MCF 10A (cell line): Measurements from ENCODE around the gene SSTR5. TPM values are rescaled to one million over a fixed set of nuclear protein-coding genes. Genes with fewer than 3 reads are reported as not detected.

Experiments
- BruUV-seq: library from RNA; stranded (reverse); fragments of 400-500 nt; replicated peaks from 2 replicates; lab custom pipeline; 2021; lab: Mats Ljungman, UMichigan
- CTCF ChIA-PET: fragments of 300-600 bp; sonication (Branson Sonifier 250); formaldehyde crosslinking; extraction: SDS; loops from one replicate; lab custom pipeline; 2021; ENCODE audit warnings: antibody characterized with exemption, inconsistent platforms; lab: Yijun Ruan, JAX
- POLR2A ChIA-PET: fragments of 300-600, 350-650 bp; sonication (Branson Sonifier 250); formaldehyde crosslinking; extraction: SDS; loops from one replicate; lab custom pipeline; 2020; ENCODE audit warnings: antibody characterized with exemption, inconsistent platforms; lab: Yijun Ruan, JAX
- DNase-seq: peaks from one replicate; pipeline ENCODE4 v3.0.0-alpha.2; 2018; ENCODE audit not compliant: unreplicated experiment
- H3K27ac Mint-ChIP-seq: one replicate; pipeline ENCODE4 v1.8.0; 2022; ENCODE audit warnings: mild to moderate bottlenecking, low read depth, mixed read lengths; ENCODE audit not compliant: unreplicated experiment
- H3K27me3 Mint-ChIP-seq: one replicate; pipeline ENCODE4 v1.8.0; 2022; ENCODE audit warnings: mixed read lengths; ENCODE audit not compliant: insufficient read depth, unreplicated experiment
- H3K36me3 Mint-ChIP-seq: one replicate; pipeline ENCODE4 v1.8.0; 2022; ENCODE audit warnings: mild to moderate bottlenecking, moderate library complexity, mixed read lengths; ENCODE audit not compliant: insufficient read depth, unreplicated experiment
- H3K4me1 Mint-ChIP-seq: one replicate; pipeline ENCODE4 v1.8.0; 2022; ENCODE audit warnings: mixed read lengths; ENCODE audit not compliant: insufficient read depth, unreplicated experiment
- H3K4me3 Mint-ChIP-seq: one replicate; pipeline ENCODE4 v1.8.0; 2022; ENCODE audit warnings: mild to moderate bottlenecking, moderate library complexity, mixed read lengths; ENCODE audit not compliant: unreplicated experiment
- H3K9me3 Mint-ChIP-seq: one replicate; pipeline ENCODE4 v1.8.0; 2022; ENCODE audit warnings: mixed read lengths; ENCODE audit not compliant: unreplicated experiment
- intact Hi-C: fragments of 100-400 bp; cut with micrococcal nuclease; formaldehyde crosslinking; loops from 2 replicates; pipeline ENCODE4 v1.14.1; 2022
- total RNA-seq: library from RNA; stranded (reverse); gene quantifications from 2 replicates; pipeline ENCODE4 v1.2.3, GENCODE V29; 2022
- TF ChIP-seq, protein P1 (sequence below): fragments of 200-600 bp; IDR thresholded peaks from one replicate; pipeline ENCODE4 v1.8.0; 2022; ENCODE audit warnings: antibody characterized with exemption, mild to moderate bottlenecking; ENCODE audit not compliant: unreplicated experiment

Gene SSTR5
- total RNA-seq, 1 experiment from 2014 or later, result not detected

DNA sequence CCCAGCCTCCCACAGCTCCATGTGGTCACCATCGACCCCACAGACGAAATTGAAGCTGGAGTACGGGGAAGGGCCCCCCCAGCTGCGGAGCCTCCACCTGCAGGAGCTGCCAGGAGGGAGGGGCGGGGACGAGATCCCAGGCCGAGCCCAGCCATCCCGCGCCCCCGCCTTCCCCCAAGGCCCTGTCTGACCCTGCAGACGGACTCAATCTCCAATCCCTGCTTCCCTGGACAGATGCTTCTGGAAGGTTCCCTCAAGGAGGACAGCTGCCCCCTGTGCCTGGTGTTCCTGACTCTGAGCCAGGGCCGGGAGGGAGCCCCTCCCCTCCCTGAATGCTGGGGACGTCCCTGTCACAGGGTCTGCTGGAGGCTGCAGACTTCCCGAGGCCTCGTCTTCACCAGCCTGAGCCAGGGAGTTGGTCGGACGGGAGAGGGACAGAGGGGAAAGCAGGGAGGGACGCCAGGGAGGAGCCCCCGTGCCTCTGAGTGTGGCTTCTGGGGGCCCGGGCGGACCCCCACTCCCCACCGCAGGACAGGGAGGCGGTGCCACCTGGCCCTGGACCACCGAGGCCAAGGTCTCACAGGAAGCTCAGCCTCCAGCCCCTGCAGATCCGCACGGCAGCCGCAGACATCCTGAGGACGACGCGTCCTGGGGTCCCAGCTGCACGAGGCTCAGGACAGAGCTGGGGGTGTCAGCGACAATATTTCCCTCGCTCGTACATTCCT lies 44.8 kb downstream of the SSTR5 start:
- Mint-ChIP-seq H3K9me3 (no peaks in the 10 kb centered on the region), H3K4me1 (no peaks in the 10 kb centered on the region), H3K36me3 (no peaks in the 10 kb centered on the region), H3K27me3 (no peaks in the 10 kb centered on the region), H3K27ac (no peak overlapping the region), H3K4me3 (no peak overlapping the region)
- ChIA-PET POLR2A (no interaction called here), CTCF (no interaction called here)
- no peak for DNase-seq
- BruUV-seq, result no TSS peak
- TF ChIP-seq, protein P1, sequence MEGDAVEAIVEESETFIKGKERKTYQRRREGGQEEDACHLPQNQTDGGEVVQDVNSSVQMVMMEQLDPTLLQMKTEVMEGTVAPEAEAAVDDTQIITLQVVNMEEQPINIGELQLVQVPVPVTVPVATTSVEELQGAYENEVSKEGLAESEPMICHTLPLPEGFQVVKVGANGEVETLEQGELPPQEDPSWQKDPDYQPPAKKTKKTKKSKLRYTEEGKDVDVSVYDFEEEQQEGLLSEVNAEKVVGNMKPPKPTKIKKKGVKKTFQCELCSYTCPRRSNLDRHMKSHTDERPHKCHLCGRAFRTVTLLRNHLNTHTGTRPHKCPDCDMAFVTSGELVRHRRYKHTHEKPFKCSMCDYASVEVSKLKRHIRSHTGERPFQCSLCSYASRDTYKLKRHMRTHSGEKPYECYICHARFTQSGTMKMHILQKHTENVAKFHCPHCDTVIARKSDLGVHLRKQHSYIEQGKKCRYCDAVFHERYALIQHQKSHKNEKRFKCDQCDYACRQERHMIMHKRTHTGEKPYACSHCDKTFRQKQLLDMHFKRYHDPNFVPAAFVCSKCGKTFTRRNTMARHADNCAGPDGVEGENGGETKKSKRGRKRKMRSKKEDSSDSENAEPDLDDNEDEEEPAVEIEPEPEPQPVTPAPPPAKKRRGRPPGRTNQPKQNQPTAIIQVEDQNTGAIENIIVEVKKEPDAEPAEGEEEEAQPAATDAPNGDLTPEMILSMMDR, result no peak
- intact Hi-C loops, result no loop called here

DNA sequence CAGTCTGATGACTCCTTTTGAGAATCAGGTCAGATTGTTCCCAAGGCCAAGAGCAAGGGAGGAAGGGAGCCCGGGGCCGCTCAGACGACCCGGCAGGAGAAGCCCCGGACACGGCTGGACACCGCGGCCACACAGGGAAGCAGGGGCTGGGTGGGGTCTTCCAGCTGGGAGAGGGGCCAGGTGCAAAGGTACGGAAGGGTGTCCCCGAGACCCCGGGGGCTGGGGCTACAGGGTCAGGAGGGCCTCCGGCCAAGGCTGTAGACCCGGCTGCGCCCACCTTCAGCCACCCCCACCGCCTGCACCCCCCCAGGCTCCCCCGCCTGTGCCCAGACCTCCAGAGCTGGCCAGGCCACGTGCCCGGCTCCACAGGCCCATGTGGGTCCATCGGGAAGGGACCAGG lies 45.4 kb downstream of the SSTR5 start:
- intact Hi-C loops, result no loop called here
- TF ChIP-seq, protein P1, result no peak
- H3K4me1 Mint-ChIP-seq, result no peaks in the 10 kb centered on the region
- no peaks in the 10 kb centered on the region for H3K27me3 Mint-ChIP-seq
- no TSS peak for BruUV-seq
- ChIA-PET POLR2A (no interaction called here), CTCF (no interaction called here)
- H3K4me3 Mint-ChIP-seq, result no peak overlapping the region
- H3K27ac Mint-ChIP-seq, result no peak overlapping the region
- no peaks in the 10 kb centered on the region for H3K9me3 Mint-ChIP-seq
- no peak for DNase-seq
- no peaks in the 10 kb centered on the region for H3K36me3 Mint-ChIP-seq

DNA sequence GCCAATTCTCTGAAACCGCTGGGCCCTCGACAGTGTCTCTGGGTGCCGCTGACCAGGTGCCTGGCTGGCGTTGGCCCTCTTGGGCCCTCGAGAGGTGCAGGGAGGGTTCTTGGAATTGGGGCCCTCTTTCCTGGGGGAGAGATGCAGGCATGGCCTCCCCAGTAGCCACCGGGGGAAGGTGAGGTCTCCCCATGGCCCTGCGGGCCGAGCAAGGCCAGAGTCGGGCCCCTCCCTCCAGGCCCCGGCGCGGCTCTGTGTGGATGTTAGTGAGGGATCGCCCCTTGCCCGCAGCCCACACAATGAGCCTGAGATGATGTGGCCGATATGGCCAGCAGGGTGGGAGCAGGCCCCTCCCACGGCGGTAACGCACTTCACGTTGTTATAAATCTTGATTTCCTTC lies 46.6 kb downstream of the SSTR5 start:
- ChIA-PET CTCF (interaction anchor here (2.2 kb wide), 1 partner anchor 16 kb away, joined by 7 read pairs; no protein-coding TSS in a partner anchor), POLR2A (no interaction called here)
- DNase-seq, result no peak
- intact Hi-C loops, result no loop called here
- TF ChIP-seq, protein P1, result no peak
- H3K27ac Mint-ChIP-seq, result no peak overlapping the region
- no peaks in the 10 kb centered on the region for H3K27me3 Mint-ChIP-seq
- no peaks in the 10 kb centered on the region for H3K9me3 Mint-ChIP-seq
- H3K4me1 Mint-ChIP-seq, result no peaks in the 10 kb centered on the region
- H3K4me3 Mint-ChIP-seq, result no peak overlapping the region
- BruUV-seq, result no TSS peak
- H3K36me3 Mint-ChIP-seq, result no peaks in the 10 kb centered on the region

DNA sequence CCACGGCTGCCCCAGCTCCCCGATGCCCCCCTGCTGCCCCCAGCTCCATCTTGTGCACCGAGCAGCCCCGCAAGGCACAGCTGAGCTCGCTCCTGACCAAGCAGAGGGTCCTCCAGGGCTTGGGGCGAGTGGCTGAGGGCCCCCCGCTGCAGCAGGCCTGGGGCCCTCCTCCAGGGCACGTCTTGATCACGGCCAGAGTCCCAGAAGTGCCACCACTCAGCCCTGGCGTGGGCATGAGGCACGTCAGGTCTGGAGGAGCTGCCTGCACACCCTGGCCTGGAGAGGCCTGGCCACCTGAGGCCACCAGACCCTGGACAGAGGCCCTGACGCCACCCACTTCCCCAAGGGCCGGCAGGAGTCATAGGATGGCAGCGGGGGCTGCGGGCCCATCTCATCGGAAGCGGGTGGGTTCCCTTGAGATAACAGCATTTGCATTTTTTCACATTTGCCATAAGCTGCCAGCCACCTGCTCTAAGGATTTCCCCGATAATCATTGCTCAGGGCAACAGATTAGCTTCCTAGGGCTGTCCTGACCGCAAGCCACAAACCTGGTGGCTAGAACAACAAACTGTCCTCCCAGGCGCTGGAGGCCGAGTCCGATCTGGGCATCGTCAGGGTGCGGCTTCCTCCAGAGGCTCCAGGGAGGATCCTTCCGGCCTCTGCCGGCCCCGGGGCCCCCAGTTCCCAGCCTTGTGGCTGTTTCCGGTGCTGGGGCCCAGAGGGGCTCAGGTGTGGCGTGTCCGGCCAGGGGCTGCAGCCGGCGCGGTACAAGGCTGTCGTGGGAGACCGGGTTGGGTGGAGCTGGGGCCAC lies 47.4 kb downstream of the SSTR5 start:
- TF ChIP-seq, protein P1, result no peak
- H3K9me3 Mint-ChIP-seq, result no peaks in the 10 kb centered on the region

More for the DNA sequence above, 47.4 kb downstream of the SSTR5 start:
- CTCF ChIA-PET, result interaction anchor here (2.2 kb wide), 1 partner anchor 17 kb away, joined by 7 read pairs; no protein-coding TSS in a partner anchor
- BruUV-seq, result no TSS peak
- Mint-ChIP-seq H3K27me3 (no peaks in the 10 kb centered on the region), H3K27ac (no peak overlapping the region), H3K4me1 (no peaks in the 10 kb centered on the region), H3K4me3 (no peak overlapping the region), H3K36me3 (no peaks in the 10 kb centered on the region)
- POLR2A ChIA-PET, result no interaction called here
- DNase-seq, result no peak
- intact Hi-C loops, result no loop called here
